Endodermal cell (in vitro differentiated cells): ENCODE results near the gene ELP4. TPM values are rescaled to one million over a fixed set of nuclear protein-coding genes. Genes with fewer than 3 reads are reported as not detected.

Source experiments
- DNase-seq: peaks from one replicate; pipeline ENCODE4 v3.0.0-alpha.2; 2017
- H3K27ac ChIP-seq: 2 replicates; pipeline ENCODE4 v1.5.1; 2013; ENCODE audit warnings: mild to moderate bottlenecking, low read depth, low read length, moderate library complexity
- H3K27me3 ChIP-seq: 2 replicates; pipeline ENCODE4 v1.6.1; 2013; ENCODE audit warnings: mild to moderate bottlenecking, low read length, moderate library complexity; ENCODE audit not compliant: insufficient read depth, control insufficient read depth, poor library complexity, severe bottlenecking
- H3K36me3 ChIP-seq: 2 replicates; pipeline ENCODE4 v1.7.0; 2013; ENCODE audit warnings: mild to moderate bottlenecking, low read length, moderate library complexity; ENCODE audit not compliant: control insufficient read depth, insufficient read depth
- H3K4me1 ChIP-seq: one replicate; pipeline ENCODE4 v1.7.0; 2013; ENCODE audit warnings: low read length; ENCODE audit not compliant: control insufficient read depth, insufficient read depth
- H3K4me3 ChIP-seq: 2 replicates; pipeline ENCODE4 v1.5.1; 2013; ENCODE audit warnings: mild to moderate bottlenecking, low read length, moderate library complexity
- H3K9ac ChIP-seq: 2 replicates; pipeline ENCODE4 v1.6.1; 2013; ENCODE audit warnings: mild to moderate bottlenecking, low read length, moderate library complexity; ENCODE audit not compliant: poor library complexity, severe bottlenecking; ENCODE audit errors: extremely low read depth
- H3K9me3 ChIP-seq: 2 replicates; pipeline ENCODE4 v1.6.1; 2013; ENCODE audit warnings: mild to moderate bottlenecking, low read length, moderate library complexity; ENCODE audit not compliant: control insufficient read depth
- H3K27ac Mint-ChIP-seq: 2 replicates; pipeline ENCODE4 v1.8.0; 2020; ENCODE audit warnings: mixed read lengths
- H3K27me3 Mint-ChIP-seq: 2 replicates; pipeline ENCODE4 v1.8.0; 2021; ENCODE audit warnings: mild to moderate bottlenecking, mixed read lengths; ENCODE audit not compliant: insufficient read depth
- H3K36me3 Mint-ChIP-seq: 2 replicates; pipeline ENCODE4 v1.8.0; 2020; ENCODE audit warnings: low read depth, mixed read lengths
- H3K4me1 Mint-ChIP-seq: 2 replicates; pipeline ENCODE4 v1.8.0; 2020; ENCODE audit warnings: mixed read lengths
- H3K4me3 Mint-ChIP-seq: 2 replicates; pipeline ENCODE4 v1.8.0; 2020; ENCODE audit warnings: mild to moderate bottlenecking, moderate library complexity, mixed read lengths
- H3K9me3 Mint-ChIP-seq: 2 replicates; pipeline ENCODE4 v1.8.0; 2020; ENCODE audit warnings: mild to moderate bottlenecking, mixed read lengths
- CTCF ChIP-seq: fragments of 200-600 bp; sonication (generic); conservative IDR thresholded peaks from 2 replicates; pipeline ENCODE4 v1.5.0; 2021; ENCODE audit warnings: antibody characterized with exemption, mild to moderate bottlenecking
- WGBS, 2 experiments: methylation state at CpG; one replicate each; pipeline versions ENCODE4 v1.1.5 to v1.1.7; 2013; ENCODE audit warnings: missing lambda C conversion rate in 2 of 2, mixed read lengths in 1 of 2; ENCODE audit not compliant: insufficient coverage in 1 of 2, insufficient read length in 1 of 2; 5-methylcytosine and 5-hydroxymethylcytosine counted together
- long read RNA-seq, 4 experiments: library from polyadenylated mRNA in 2 of 4; library from RNA in 1 of 4; library from capped mRNA in 1 of 4; stranded (forward) in 3 of 4; unstranded in 1 of 4; transcript quantifications; one replicate each; pipeline ENCODE4 v2.0.0, GENCODE V29; 2020 to 2021; ENCODE audit warnings: inconsistent platforms in 1 of 4
- polyA plus RNA-seq, 2 experiments: library from polyadenylated mRNA; stranded (reverse); fragments of 50-300 nt; gene quantifications; one replicate each; pipeline ENCODE4 v1.2.3, GENCODE V29; 2013
- total RNA-seq, 2 donors: library from RNA; stranded (reverse); fragmentation: NEBNext Ultra II Directional in 1 of 2; extraction: Animal tissue kit (Norgen Biotek cat#: 25700) in 1 of 2; gene quantifications; 2 replicates in 1 of 2; 3 replicates in 1 of 2; pipeline ENCODE4 v1.2.1, GENCODE V29; 2021

Gene ELP4
- total RNA-seq: 10 to 100 TPM; 19.1 to 25.2 TPM
- polyA plus RNA-seq (2013, experiment 1 of 2): 29.3 TPM
- 26.7 TPM for polyA plus RNA-seq (2013, experiment 2 of 2)
- long read RNA-seq, experiment 1, partial matches to known transcripts: 4 of 18 reads
- long read RNA-seq, experiment 1, other reads (novel, unspliced or antisense): 14 of 18 reads
- long read RNA-seq, experiment 2, full-length matches to known transcripts: 30 of 34 reads
- long read RNA-seq, experiment 2, partial matches to known transcripts: 0 of 34 reads
- long read RNA-seq, experiment 2, other reads (novel, unspliced or antisense): 4 of 34 reads
- long read RNA-seq, experiment 3, full-length matches to known transcripts: 68 of 76 reads
- long read RNA-seq, experiment 3, partial matches to known transcripts: 5 of 76 reads
- long read RNA-seq, experiment 3, other reads (novel, unspliced or antisense): 3 of 76 reads
- long read RNA-seq, experiment 4, full-length matches to known transcripts: 81 of 82 reads
- long read RNA-seq, experiment 4, partial matches to known transcripts: 0 of 82 reads
- long read RNA-seq, experiment 4, other reads (novel, unspliced or antisense): 1 of 82 reads

GRCh38 chr11:31509429-31510345 is at the start of gene ELP4, which contains the start of gene IMMP1L:
ELP4 (plus strand) TSS chr11:31509767; CDS start chr11:31509785, 18 bp downstream.
IMMP1L (minus strand) TSS chr11:31509622; CDS start chr11:31463276, 46,346 bp downstream.
- no peaks in the 10 kb centered on the region for H3K9me3 Mint-ChIP-seq
- peak within 1 kb of the TSS; percentile 94 for H3K4me3 Mint-ChIP-seq

GRCh38 chr11:31464436-31464835 is 45.1 kb upstream of the ELP4 start:
- H3K4me1 ChIP-seq: no peaks in the 10 kb centered on the region
- no peaks in the 10 kb centered on the region for H3K4me1 Mint-ChIP-seq
- 96 to 100% methylated on average over 1 to 3 of the region's 3 CpGs for WGBS, 2 experiments
- H3K27me3 ChIP-seq: no peaks in the 10 kb centered on the region
- H3K4me3 Mint-ChIP-seq: no peak overlapping the region
- H3K9me3 Mint-ChIP-seq: peaks cover 31% of the 10 kb centered on the region
- H3K27ac ChIP-seq: no peak overlapping the region
- H3K4me3 ChIP-seq: no peak overlapping the region
- no peak overlapping the region for H3K9ac ChIP-seq
- DNase-seq: no peak
- no peak for TF ChIP-seq CTCF
- H3K9me3 ChIP-seq: peaks cover 42% of the 10 kb centered on the region
- H3K27me3 Mint-ChIP-seq: no peaks in the 10 kb centered on the region
- no peak overlapping the region for H3K27ac Mint-ChIP-seq
- H3K36me3 Mint-ChIP-seq: peaks cover 52% of the 10 kb centered on the region
- H3K36me3 ChIP-seq: peaks cover 25% of the 10 kb centered on the region

More at GRCh38 chr11:31509429-31510345, at the start of gene ELP4, which contains the start of gene IMMP1L:
- H3K9ac ChIP-seq: peak within 1 kb of the TSS; percentile 88
- 0% methylated on average over 25 to 46 of the region's 47 CpGs for WGBS, 2 experiments
- peak; percentile 98 for DNase-seq
- no peaks in the 10 kb centered on the region for H3K9me3 ChIP-seq
- H3K4me1 ChIP-seq: no peaks in the 10 kb centered on the region
- peak within 1 kb of the TSS; percentile 90 for H3K27ac ChIP-seq
- Mint-ChIP-seq H3K27me3 (no peaks in the 10 kb centered on the region), H3K27ac (peak within 1 kb of the TSS; percentile 99), H3K4me1 (peaks cover 18% of the 10 kb centered on the region), H3K36me3 (peaks cover 16% of the 10 kb centered on the region)
- no peaks in the 10 kb centered on the region for H3K36me3 ChIP-seq
- no peaks in the 10 kb centered on the region for H3K27me3 ChIP-seq
- peak within 1 kb of the TSS; percentile 92 for H3K4me3 ChIP-seq
- TF ChIP-seq CTCF: no peak

- H3K4me1 ChIP-seq: peaks cover 9% of the 10 kb centered on the region
- no peak overlapping the region for H3K27ac ChIP-seq
- no peaks in the 10 kb centered on the region for H3K36me3 ChIP-seq
- Mint-ChIP-seq H3K4me3 (no peak overlapping the region), H3K9me3 (no peaks in the 10 kb centered on the region), H3K36me3 (peaks cover 12% of the 10 kb centered on the region), H3K4me1 (peaks cover 12% of the 10 kb centered on the region), H3K27ac (no peak overlapping the region), H3K27me3 (no peaks in the 10 kb centered on the region)
- no peaks in the 10 kb centered on the region for H3K27me3 ChIP-seq
- no peak for TF ChIP-seq CTCF
- H3K9me3 ChIP-seq: no peaks in the 10 kb centered on the region
- no peak overlapping the region for H3K4me3 ChIP-seq
- DNase-seq: no peak
- no peak overlapping the region for H3K9ac ChIP-seq
Measured at GRCh38 chr11:31474083-31474482, 35.5 kb upstream of the ELP4 start.
